ENCODE results near the gene DNAI4.

The DNAI4 gene

DNA sequence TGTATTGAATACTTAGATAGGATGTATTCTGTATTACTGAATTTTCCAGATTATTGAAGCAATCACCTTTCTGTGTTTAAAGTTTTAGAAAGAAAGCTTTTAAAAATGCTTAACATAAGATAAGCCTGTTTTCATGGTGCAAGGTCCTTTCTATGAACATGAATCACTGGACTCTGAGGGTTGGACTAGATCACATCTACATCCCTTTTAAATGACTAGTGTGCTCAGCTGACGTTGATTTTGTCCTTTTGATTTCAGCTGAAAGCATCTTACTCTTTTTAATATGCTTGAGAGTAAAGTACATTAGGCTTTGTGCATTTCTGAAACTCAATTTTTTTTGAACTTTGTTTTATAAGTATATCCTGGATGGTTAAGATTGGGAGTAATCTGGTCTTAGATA is 16.3 kb upstream of the DNAI4 start:
- H3K27me3 ChIP-seq (ENCODE audit: control insufficient read depth, insufficient read depth, low read length), result no peaks in the 10 kb centered on the region
- peaks cover 9% of the 10 kb centered on the region for H3K36me3 ChIP-seq (ENCODE audit: control insufficient read depth, low read depth, low read length)
- no peak overlapping the region for H3K4me3 ChIP-seq (ENCODE audit: low read length)
- H3K9ac ChIP-seq (ENCODE audit: low read length), result no peak overlapping the region
- no peaks in the 10 kb centered on the region for H3K4me1 ChIP-seq (ENCODE audit: control insufficient read depth, low read depth, low read length)
- H3K9me3 ChIP-seq (ENCODE audit: control insufficient read depth, low read depth, low read length), result no peaks in the 10 kb centered on the region
- no peak overlapping the region for H3K27ac ChIP-seq (ENCODE audit: low read length)

DNA sequence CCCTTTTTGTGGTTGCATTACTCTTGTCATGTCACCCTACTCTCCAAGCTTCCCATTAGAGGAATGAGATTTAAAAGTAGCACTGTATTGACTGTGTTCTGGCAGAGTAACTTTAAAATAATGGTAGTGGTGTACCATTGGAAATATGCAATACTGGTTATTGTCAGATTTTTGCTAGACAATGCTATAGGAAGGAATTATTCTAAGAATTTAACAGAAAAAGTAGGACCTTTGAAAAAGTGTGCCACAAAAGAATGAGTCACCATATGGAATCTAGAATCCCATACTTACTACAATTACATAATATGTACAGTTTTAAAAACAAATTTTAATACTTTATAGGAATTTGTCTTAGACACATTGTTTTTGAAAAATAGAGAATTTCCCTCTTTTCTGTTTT is 14.0 kb upstream of the DNAI4 start:
- Histone ChIP-seq H3K27me3 (ENCODE audit: control insufficient read depth, insufficient read depth, low read length) (no peaks in the 10 kb centered on the region), H3K36me3 (ENCODE audit: control insufficient read depth, low read depth, low read length) (peaks cover 6% of the 10 kb centered on the region), H3K27ac (ENCODE audit: low read length) (no peak overlapping the region), H3K9ac (ENCODE audit: low read length) (no peak overlapping the region), H3K4me1 (ENCODE audit: control insufficient read depth, low read depth, low read length) (peaks cover 2% of the 10 kb centered on the region), H3K9me3 (ENCODE audit: control insufficient read depth, low read depth, low read length) (no peaks in the 10 kb centered on the region), H3K4me3 (ENCODE audit: low read length) (no peak overlapping the region)

DNA sequence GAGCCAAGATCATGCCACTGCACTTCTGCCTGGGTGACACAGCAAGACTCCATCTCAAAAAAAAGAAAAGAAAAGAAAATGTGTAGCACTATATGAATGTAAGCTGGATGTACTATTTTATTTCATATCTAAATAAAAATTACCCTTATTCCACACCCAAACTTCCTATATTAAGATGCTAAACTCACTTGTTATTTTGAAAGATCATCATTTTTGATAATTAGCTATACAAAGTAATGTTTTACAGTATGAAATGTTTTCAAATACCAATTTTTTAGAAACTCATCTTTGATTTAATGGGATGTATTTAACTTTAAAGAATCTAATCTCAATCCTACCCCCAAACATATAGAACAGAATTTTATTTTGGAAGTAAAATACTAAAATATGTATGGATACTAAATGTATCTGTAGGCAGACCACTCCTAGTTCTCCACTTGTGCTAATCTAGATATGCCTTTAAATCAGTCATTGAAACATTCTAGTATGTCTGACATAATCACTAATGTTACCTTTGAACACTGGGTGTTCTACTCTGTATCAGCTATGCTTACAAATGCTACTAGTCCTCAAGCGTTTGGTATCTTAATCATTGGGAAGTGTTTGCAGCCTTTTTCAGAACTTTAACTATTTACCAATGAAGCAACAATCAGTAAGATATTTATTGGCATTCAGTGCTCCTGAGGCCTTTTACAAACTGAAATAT is 13.0 kb upstream of the DNAI4 start:
- no peaks in the 10 kb centered on the region for H3K9me3 ChIP-seq (ENCODE audit: control insufficient read depth, low read depth, low read length)
- H3K27ac ChIP-seq (ENCODE audit: low read length), result no peak overlapping the region
- H3K36me3 ChIP-seq (ENCODE audit: control insufficient read depth, low read depth, low read length), result peaks cover 6% of the 10 kb centered on the region
- no peak overlapping the region for H3K4me3 ChIP-seq (ENCODE audit: low read length)
- no peak overlapping the region for H3K9ac ChIP-seq (ENCODE audit: low read length)
- peaks cover 5% of the 10 kb centered on the region for H3K4me1 ChIP-seq (ENCODE audit: control insufficient read depth, low read depth, low read length)
- no peaks in the 10 kb centered on the region for H3K27me3 ChIP-seq (ENCODE audit: control insufficient read depth, insufficient read depth, low read length)

DNA sequence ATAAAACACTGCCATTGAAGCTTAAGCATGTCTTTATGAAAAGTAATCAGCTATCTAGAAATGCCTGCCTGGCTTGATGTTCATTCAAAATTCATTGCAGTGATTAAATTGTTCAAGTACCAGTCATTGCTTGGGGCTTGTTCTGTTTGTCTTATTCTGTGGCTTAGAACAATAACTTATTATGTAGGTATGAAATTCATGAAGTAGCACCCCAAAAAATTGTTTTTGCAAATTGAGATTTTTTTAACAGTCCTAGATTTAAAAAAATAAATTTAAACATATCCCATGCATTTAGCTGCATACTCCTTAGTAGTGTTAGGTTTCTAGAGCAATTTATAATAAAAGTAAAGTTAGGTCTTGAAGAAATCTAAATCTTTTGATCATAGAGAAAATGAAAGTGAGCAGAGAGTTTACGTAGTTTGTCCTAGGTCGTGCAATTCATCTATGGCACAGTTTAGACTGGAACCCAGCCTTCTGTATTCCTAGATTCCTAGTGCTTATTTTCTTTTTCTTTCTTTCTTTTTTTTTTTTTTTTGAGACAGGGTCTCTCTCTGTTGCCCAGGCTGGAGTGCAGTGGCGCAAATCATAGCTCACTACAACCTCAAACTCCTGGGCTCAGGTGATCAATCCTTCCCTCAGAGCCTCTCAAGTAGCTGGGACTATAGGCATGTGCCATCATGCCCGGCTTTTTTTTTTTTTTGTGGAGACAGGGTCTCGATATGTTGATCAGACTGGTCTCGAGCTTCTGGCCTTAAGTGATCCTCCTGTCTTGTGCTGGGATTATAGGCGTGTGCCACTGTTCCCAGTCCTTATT is 9.4 kb upstream of the DNAI4 start:
- no peak overlapping the region for H3K9ac ChIP-seq (ENCODE audit: low read length)
- no peaks in the 10 kb centered on the region for H3K36me3 ChIP-seq (ENCODE audit: control insufficient read depth, low read depth, low read length)
- no peaks in the 10 kb centered on the region for H3K27me3 ChIP-seq (ENCODE audit: control insufficient read depth, insufficient read depth, low read length)
- no peak overlapping the region for H3K4me3 ChIP-seq (ENCODE audit: low read length)
- no peaks in the 10 kb centered on the region for H3K9me3 ChIP-seq (ENCODE audit: control insufficient read depth, low read depth, low read length)
- H3K27ac ChIP-seq (ENCODE audit: low read length), result no peak overlapping the region
- peaks cover 23% of the 10 kb centered on the region for H3K4me1 ChIP-seq (ENCODE audit: control insufficient read depth, low read depth, low read length)

DNA sequence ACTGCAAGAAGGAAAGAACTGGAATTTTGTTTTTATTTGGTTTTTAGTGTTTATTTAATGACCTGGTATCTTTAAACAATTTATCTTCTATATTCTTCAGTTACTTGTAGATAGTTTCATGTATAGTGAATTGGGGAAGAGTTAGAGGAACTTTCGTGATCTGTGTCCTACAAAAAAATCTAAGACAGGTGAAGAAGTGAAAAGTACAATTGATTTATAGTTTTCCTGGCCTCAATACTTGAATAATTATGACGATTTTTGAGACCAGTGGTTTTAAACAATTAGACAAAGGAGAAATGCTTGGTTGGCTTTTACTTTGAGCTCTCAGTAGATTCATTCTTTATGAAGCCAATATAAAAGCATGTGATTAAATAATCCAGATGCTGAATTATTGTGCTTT is 7.6 kb upstream of the DNAI4 start:
- Histone ChIP-seq H3K4me1 (ENCODE audit: control insufficient read depth, low read depth, low read length) (peaks cover 23% of the 10 kb centered on the region), H3K9me3 (ENCODE audit: control insufficient read depth, low read depth, low read length) (no peaks in the 10 kb centered on the region), H3K9ac (ENCODE audit: low read length) (no peak overlapping the region), H3K27me3 (ENCODE audit: control insufficient read depth, insufficient read depth, low read length) (no peaks in the 10 kb centered on the region), H3K27ac (ENCODE audit: low read length) (no peak overlapping the region), H3K4me3 (ENCODE audit: low read length) (peak overlapping the region; percentile 37), H3K36me3 (ENCODE audit: control insufficient read depth, low read depth, low read length) (no peaks in the 10 kb centered on the region)

DNA sequence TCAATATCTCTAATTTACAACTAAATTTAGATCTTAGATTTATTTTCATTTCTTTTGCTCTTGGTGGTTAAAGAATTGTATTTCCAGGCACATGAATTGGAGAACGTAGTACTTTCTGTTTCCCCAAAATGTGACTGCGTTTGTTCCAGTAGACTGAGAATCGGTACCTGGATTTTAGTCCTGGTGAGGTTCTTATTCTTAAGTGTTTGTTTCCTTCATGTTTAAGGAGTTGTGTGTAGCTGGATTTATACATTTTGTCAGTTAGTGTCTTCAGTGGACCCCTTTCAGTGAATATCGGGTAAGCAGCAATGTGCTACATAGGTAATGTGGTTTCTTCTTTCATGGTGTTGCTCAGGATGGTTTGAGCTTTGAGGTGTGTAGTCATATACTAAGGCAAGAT is 6.9 kb upstream of the DNAI4 start:
- Histone ChIP-seq H3K36me3 (ENCODE audit: control insufficient read depth, low read depth, low read length) (no peaks in the 10 kb centered on the region), H3K9ac (ENCODE audit: low read length) (peak overlapping the region; percentile 86), H3K27me3 (ENCODE audit: control insufficient read depth, insufficient read depth, low read length) (no peaks in the 10 kb centered on the region), H3K9me3 (ENCODE audit: control insufficient read depth, low read depth, low read length) (no peaks in the 10 kb centered on the region), H3K4me1 (ENCODE audit: control insufficient read depth, low read depth, low read length) (peaks cover 23% of the 10 kb centered on the region), H3K4me3 (ENCODE audit: low read length) (peak overlapping the region; percentile 97), H3K27ac (ENCODE audit: low read length) (peak overlapping the region; percentile 64)

DNA sequence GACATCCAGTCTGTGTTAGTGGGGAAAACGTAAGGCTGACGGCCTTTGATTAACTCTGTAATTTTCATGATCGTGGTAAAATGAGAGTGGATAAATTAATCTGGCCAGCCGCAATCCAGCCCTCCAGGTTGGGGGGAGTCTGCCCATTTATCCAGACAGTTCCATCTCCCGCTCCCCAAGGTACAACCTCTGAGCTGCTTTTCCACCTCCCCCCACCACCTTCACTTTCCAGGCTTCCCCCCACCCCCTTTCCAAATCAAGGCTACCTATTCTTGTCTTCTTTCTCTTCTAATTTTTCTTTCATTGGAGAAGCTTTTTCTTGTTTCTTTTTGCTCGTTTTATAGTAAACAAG is 6.1 kb upstream of the DNAI4 start:
- Histone ChIP-seq H3K4me3 (ENCODE audit: low read length) (peak overlapping the region; percentile 97), H3K36me3 (ENCODE audit: control insufficient read depth, low read depth, low read length) (no peaks in the 10 kb centered on the region), H3K4me1 (ENCODE audit: control insufficient read depth, low read depth, low read length) (peaks cover 27% of the 10 kb centered on the region)

DNA sequence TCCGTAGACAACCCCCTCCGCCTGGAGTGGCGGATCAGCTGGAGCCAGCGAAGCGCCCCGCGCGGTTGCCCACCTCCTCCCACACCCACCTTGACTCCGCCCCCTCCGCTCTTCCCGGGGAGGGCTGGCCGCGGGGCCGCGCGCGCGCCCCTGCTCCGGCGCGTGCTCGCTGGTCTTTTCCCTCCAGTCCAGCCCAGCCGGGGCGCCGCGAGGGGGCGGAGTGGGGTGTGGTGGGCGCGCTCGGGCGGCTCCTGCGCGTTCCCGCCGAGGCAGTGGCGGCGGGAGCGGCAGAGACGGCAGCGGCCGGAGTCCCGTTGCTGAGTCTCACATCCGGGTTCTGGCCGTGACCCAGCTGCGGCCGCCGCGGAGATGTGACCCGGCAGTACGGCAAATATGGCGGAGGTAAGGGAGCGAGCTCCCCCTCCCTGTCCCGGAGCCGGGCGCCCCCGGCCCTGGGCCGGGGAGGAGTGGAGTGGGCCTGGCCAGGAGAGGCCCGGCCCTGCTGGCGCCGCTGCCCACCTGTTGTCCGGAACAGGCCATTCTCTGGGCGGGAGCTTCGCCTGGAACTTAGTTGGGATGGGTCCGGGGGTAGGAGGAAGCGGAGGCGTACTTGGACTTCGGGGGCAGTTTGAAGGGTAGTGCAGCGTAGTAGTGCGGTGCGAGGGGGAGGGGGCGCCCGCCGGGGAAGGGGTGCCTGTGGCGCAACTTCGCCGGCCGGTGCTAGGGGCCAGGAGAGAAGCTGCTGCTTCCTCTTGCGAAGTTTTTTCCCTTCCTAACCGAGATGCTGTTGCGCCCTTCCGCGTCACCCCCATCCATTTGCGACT is 5.6 kb upstream of the DNAI4 start:
- peak overlapping the region; percentile 97 for H3K4me3 ChIP-seq (ENCODE audit: low read length)

More for the DNA sequence above, 6.1 kb upstream of the DNAI4 start:
- peak overlapping the region; percentile 64 for H3K27ac ChIP-seq (ENCODE audit: low read length)
- no peaks in the 10 kb centered on the region for H3K27me3 ChIP-seq (ENCODE audit: control insufficient read depth, insufficient read depth, low read length)
- peak overlapping the region; percentile 86 for H3K9ac ChIP-seq (ENCODE audit: low read length)
- H3K9me3 ChIP-seq (ENCODE audit: control insufficient read depth, low read depth, low read length), result no peaks in the 10 kb centered on the region

DNA sequence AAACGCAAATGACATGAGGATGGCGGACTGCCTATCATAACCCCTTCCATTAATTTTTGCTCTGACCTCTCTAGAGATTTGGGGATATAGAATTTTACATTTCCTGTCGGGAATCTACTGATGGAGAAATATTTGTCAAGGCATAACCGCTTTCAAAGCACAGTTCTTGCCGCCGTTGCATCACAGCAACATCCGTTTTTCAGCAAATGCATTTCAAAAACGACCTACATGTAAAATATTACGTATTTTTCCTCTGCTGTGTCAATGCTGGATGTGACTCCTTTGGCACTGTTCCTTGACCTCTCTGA is 5.0 kb upstream of the DNAI4 start:
- Histone ChIP-seq H3K9ac (ENCODE audit: low read length) (no peak overlapping the region), H3K4me3 (ENCODE audit: low read length) (peak overlapping the region; percentile 66), H3K27ac (ENCODE audit: low read length) (no peak overlapping the region), H3K4me1 (ENCODE audit: control insufficient read depth, low read depth, low read length) (peaks cover 27% of the 10 kb centered on the region), H3K36me3 (ENCODE audit: control insufficient read depth, low read depth, low read length) (no peaks in the 10 kb centered on the region), H3K9me3 (ENCODE audit: control insufficient read depth, low read depth, low read length) (no peaks in the 10 kb centered on the region), H3K27me3 (ENCODE audit: control insufficient read depth, insufficient read depth, low read length) (no peaks in the 10 kb centered on the region)

More for the DNA sequence above, 5.6 kb upstream of the DNAI4 start:
- H3K27me3 ChIP-seq (ENCODE audit: control insufficient read depth, insufficient read depth, low read length), result no peaks in the 10 kb centered on the region
- H3K9me3 ChIP-seq (ENCODE audit: control insufficient read depth, low read depth, low read length), result no peaks in the 10 kb centered on the region
- peak overlapping the region; percentile 86 for H3K9ac ChIP-seq (ENCODE audit: low read length)
- H3K36me3 ChIP-seq (ENCODE audit: control insufficient read depth, low read depth, low read length), result no peaks in the 10 kb centered on the region
- H3K4me1 ChIP-seq (ENCODE audit: control insufficient read depth, low read depth, low read length), result peaks cover 27% of the 10 kb centered on the region
- peak overlapping the region; percentile 64 for H3K27ac ChIP-seq (ENCODE audit: low read length)

DNA sequence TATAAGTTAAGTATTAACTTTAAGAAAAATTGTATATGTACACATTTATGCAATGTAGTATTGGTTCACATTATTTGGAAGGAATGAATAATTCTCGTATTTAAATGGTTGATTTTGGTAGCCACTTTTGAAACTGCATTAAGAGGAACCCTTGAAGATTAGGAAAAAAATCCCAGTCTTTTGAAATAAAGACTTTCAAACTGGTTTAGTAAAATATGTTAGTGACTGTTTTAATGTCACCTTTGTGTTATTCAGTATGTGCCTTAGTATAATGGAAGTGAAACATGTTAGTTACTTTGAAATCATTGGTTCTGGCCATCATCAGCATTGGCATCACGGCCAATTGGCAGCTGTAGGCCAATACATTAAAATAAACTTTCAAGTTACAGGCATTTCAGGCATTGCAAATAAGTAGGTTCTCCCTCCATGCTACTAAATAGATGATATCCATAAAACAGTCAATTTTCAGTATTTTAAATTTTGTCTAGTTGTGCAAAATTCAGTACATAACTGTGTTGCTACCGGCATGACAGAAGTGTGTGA is 4.6 kb upstream of the DNAI4 start:
- peak overlapping the region; percentile 66 for H3K4me3 ChIP-seq (ENCODE audit: low read length)
- peaks cover 27% of the 10 kb centered on the region for H3K4me1 ChIP-seq (ENCODE audit: control insufficient read depth, low read depth, low read length)
- no peaks in the 10 kb centered on the region for H3K9me3 ChIP-seq (ENCODE audit: control insufficient read depth, low read depth, low read length)
- no peak overlapping the region for H3K27ac ChIP-seq (ENCODE audit: low read length)
- no peaks in the 10 kb centered on the region for H3K36me3 ChIP-seq (ENCODE audit: control insufficient read depth, low read depth, low read length)
- H3K9ac ChIP-seq (ENCODE audit: low read length), result no peak overlapping the region
- H3K27me3 ChIP-seq (ENCODE audit: control insufficient read depth, insufficient read depth, low read length), result no peaks in the 10 kb centered on the region

DNA sequence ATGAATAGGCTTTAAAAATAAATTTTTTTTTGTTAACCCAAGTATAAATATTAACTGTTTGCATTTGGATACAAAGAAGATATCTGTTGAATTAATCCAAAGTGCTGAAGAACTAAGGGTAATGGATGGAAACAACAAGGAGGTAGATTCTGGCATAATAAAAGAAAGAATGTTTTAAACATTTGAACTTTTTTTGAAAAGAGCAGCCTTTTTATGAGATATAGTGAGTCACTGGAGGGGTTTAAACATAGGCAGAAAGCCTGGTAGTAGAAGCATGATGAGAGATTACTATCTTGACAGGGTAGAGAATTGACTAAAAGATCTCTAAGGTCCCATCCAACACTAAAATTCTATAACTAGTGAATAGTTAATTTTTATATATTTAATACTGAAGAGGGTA is 2.9 kb upstream of the DNAI4 start:
- peaks cover 31% of the 10 kb centered on the region for H3K4me1 ChIP-seq (ENCODE audit: control insufficient read depth, low read depth, low read length)
- H3K27me3 ChIP-seq (ENCODE audit: control insufficient read depth, insufficient read depth, low read length), result no peaks in the 10 kb centered on the region
- H3K36me3 ChIP-seq (ENCODE audit: control insufficient read depth, low read depth, low read length), result no peaks in the 10 kb centered on the region
- H3K4me3 ChIP-seq (ENCODE audit: low read length), result no peak overlapping the region
- H3K27ac ChIP-seq (ENCODE audit: low read length), result no peak overlapping the region
- no peaks in the 10 kb centered on the region for H3K9me3 ChIP-seq (ENCODE audit: control insufficient read depth, low read depth, low read length)
- H3K9ac ChIP-seq (ENCODE audit: low read length), result no peak overlapping the region
